ENCODE data around the gene MYLK4.

DNA sequence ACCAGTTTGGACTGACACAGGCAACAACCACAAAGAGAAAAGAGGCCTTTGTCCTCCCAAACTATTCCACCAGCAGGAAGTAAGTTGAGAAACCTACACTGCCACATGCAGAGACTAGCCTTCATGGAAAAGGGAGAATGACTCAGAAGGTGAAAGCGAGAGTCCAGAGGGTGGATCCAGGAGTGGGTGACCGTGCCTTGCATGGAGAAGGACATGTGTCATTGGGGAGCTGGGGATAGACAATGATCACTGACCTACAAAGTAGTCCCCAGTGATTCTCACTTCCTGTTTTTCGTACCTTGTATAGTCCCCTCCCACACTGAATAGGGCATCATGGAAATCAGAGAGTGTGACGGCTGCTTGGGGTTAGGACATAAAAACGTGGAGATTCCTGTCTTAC is 91.9 kb downstream of the MYLK4 start:
- TF ChIP-seq, protein P1, sequence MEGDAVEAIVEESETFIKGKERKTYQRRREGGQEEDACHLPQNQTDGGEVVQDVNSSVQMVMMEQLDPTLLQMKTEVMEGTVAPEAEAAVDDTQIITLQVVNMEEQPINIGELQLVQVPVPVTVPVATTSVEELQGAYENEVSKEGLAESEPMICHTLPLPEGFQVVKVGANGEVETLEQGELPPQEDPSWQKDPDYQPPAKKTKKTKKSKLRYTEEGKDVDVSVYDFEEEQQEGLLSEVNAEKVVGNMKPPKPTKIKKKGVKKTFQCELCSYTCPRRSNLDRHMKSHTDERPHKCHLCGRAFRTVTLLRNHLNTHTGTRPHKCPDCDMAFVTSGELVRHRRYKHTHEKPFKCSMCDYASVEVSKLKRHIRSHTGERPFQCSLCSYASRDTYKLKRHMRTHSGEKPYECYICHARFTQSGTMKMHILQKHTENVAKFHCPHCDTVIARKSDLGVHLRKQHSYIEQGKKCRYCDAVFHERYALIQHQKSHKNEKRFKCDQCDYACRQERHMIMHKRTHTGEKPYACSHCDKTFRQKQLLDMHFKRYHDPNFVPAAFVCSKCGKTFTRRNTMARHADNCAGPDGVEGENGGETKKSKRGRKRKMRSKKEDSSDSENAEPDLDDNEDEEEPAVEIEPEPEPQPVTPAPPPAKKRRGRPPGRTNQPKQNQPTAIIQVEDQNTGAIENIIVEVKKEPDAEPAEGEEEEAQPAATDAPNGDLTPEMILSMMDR (IDR thresholded peaks at IDR 0.05): no peak
- no peak for TF ChIP-seq POLR2A (IDR thresholded peaks at IDR 0.05)
